Hepatocyte (in vitro differentiated cells): Measurements from ENCODE around the gene PARN. TPM values are rescaled to one million over a fixed set of nuclear protein-coding genes. Genes with fewer than 3 reads are reported as not detected.

ENCODE experiments used
- DNase-seq: peaks from one replicate; pipeline ENCODE4 v3.0.0-alpha.2; 2016; ENCODE audit warnings: low spot score
- H2AFZ ChIP-seq: fragments of 200-600 bp; sonication (generic); 2 replicates; pipeline ENCODE4 v1.6.0; 2016; ENCODE audit warnings: antibody characterized with exemption, mild to moderate bottlenecking
- H3K27ac ChIP-seq: fragments of 200-600 bp; sonication (generic); 2 replicates; pipeline ENCODE4 v1.5.1; 2016; ENCODE audit warnings: mild to moderate bottlenecking
- H3K27me3 ChIP-seq: fragments of 200-600 bp; sonication (generic); 2 replicates; pipeline ENCODE4 v1.6.1; 2016
- H3K36me3 ChIP-seq: fragments of 200-600 bp; sonication (generic); replicated peaks from 2 replicates; pipeline ENCODE4 v1.5.1; 2016; ENCODE audit warnings: low read depth; ENCODE audit not compliant: insufficient read depth
- H3K4me1 ChIP-seq: fragments of 200-600 bp; sonication (generic); 2 replicates; pipeline ENCODE4 v1.5.1; 2016; ENCODE audit warnings: mild to moderate bottlenecking, moderate library complexity; ENCODE audit not compliant: insufficient read depth
- H3K4me2 ChIP-seq: fragments of 200-600 bp; sonication (generic); 2 replicates; pipeline ENCODE4 v1.6.0; 2016
- H3K4me3 ChIP-seq: fragments of 200-600 bp; sonication (generic); 2 replicates; pipeline ENCODE4 v1.5.1; 2016; ENCODE audit warnings: mild to moderate bottlenecking
- H3K79me2 ChIP-seq: fragments of 200-600 bp; sonication (generic); 2 replicates; pipeline ENCODE4 v1.6.0; 2017; ENCODE audit warnings: mild to moderate bottlenecking
- H3K9me2 ChIP-seq: fragments of 200-600 bp; sonication (generic); replicated peaks from 2 replicates; pipeline ENCODE4 v1.6.0; 2017; ENCODE audit warnings: mild to moderate bottlenecking; ENCODE audit not compliant: insufficient read depth
- H3K9me3 ChIP-seq: fragments of 200-600 bp; sonication (generic); 2 replicates; pipeline ENCODE4 v1.5.1; 2016; ENCODE audit warnings: low read depth, mild to moderate bottlenecking
- H4K20me1 ChIP-seq: fragments of 200-600 bp; sonication (generic); 2 replicates; pipeline ENCODE4 v1.6.0; 2016; ENCODE audit warnings: mild to moderate bottlenecking; ENCODE audit not compliant: insufficient read depth, poor library complexity, severe bottlenecking
- CTCF ChIP-seq: fragments of 200-600 bp; sonication (generic); IDR thresholded peaks from 2 replicates; pipeline ENCODE4 v1.5.1; 2016; ENCODE audit warnings: antibody characterized with exemption, mild to moderate bottlenecking; ENCODE audit not compliant: poor library complexity
- EZH2 ChIP-seq: fragments of 200-600 bp; sonication (generic); IDR thresholded peaks from 2 replicates; pipeline ENCODE4 v1.6.1; 2016; ENCODE audit warnings: antibody characterized with exemption, mild to moderate bottlenecking, borderline replicate concordance
- EZH2phosphoT487 ChIP-seq: fragments of 200-600 bp; sonication (generic); IDR thresholded peaks from one replicate; pipeline ENCODE4 v1.6.1; 2018; ENCODE audit warnings: antibody characterized with exemption, mild to moderate bottlenecking, low read depth, moderate library complexity; ENCODE audit not compliant: unreplicated experiment, severe bottlenecking
- WGBS: methylation state at CpG from one replicate; pipeline ENCODE4 v1.1.6; 2016; ENCODE audit warnings: low lambda C conversion rate; ENCODE audit errors: missing lambda C conversion rate; 5-methylcytosine and 5-hydroxymethylcytosine counted together
- polyA plus RNA-seq: library from polyadenylated mRNA; unstranded; fragments of >200 nt; fragmentation: Nextera tagmentation; extraction: Ambion mirVana; gene quantifications from 2 replicates; pipeline ENCODE4 v1.2.1, GENCODE V29; 2016
- total RNA-seq: library from RNA; depleted of rRNA; stranded (reverse); fragments of >200 nt; gene quantifications from 2 replicates; pipeline ENCODE4 v1.2.3, GENCODE V29; 2014

The PARN gene
- total and polyA plus RNA-seq, 2 experiments from 2014 or later, result 23.7 to 35.6 TPM

GRCh38 chr16:14485121-14485551 lies 144.9 kb downstream of the PARN start:
- no peaks in the 10 kb centered on the region for H3K9me3 ChIP-seq
- H3K27ac ChIP-seq, result peak overlapping the region; percentile 26
- H2AFZ ChIP-seq, result no peak overlapping the region
- H3K36me3 ChIP-seq, result no peaks in the 10 kb centered on the region
- no peak overlapping the region for H3K4me2 ChIP-seq
- H3K4me3 ChIP-seq, result no peak overlapping the region
- no peaks in the 10 kb centered on the region for H3K9me2 ChIP-seq
- no peak for TF ChIP-seq EZH2
- TF ChIP-seq CTCF, result no peak
- no peak for TF ChIP-seq EZH2phosphoT487
- H3K27me3 ChIP-seq, result no peaks in the 10 kb centered on the region
- peaks cover 27% of the 10 kb centered on the region for H3K4me1 ChIP-seq
- H4K20me1 ChIP-seq, result no peaks in the 10 kb centered on the region
- whole genome bisulfite sequencing, result 74% methylated on average over 2 of the region's 2 CpGs
- peaks cover 8% of the 10 kb centered on the region for H3K79me2 ChIP-seq
- DNase-seq, result no peak

GRCh38 chr16:14483819-14484385 lies 146.2 kb downstream of the PARN start:
- Histone ChIP-seq H3K79me2 (peaks cover 8% of the 10 kb centered on the region), H4K20me1 (no peaks in the 10 kb centered on the region), H3K36me3 (no peaks in the 10 kb centered on the region), H2AFZ (no peak overlapping the region), H3K27me3 (no peaks in the 10 kb centered on the region), H3K4me2 (no peak overlapping the region), H3K9me2 (no peaks in the 10 kb centered on the region), H3K4me3 (no peak overlapping the region), H3K9me3 (no peaks in the 10 kb centered on the region), H3K27ac (no peak overlapping the region), H3K4me1 (peaks cover 22% of the 10 kb centered on the region)
- WGBS, result 73% methylated on average over 6 of the region's 6 CpGs
- TF ChIP-seq EZH2phosphoT487 (no peak), EZH2 (no peak), CTCF (no peak)
- no peak for DNase-seq

GRCh38 chr16:14476183-14476582 lies 153.9 kb downstream of the PARN start:
- 73% methylated on average over 1 of the region's 1 CpG for WGBS
- Histone ChIP-seq H3K79me2 (peaks cover 4% of the 10 kb centered on the region), H3K4me3 (no peak overlapping the region), H3K4me1 (no peaks in the 10 kb centered on the region), H3K9me2 (no peaks in the 10 kb centered on the region), H3K36me3 (no peaks in the 10 kb centered on the region), H2AFZ (no peak overlapping the region), H3K9me3 (no peaks in the 10 kb centered on the region), H3K27me3 (no peaks in the 10 kb centered on the region), H4K20me1 (no peaks in the 10 kb centered on the region), H3K27ac (no peak overlapping the region), H3K4me2 (no peak overlapping the region)
- TF ChIP-seq EZH2phosphoT487 (no peak), EZH2 (no peak), CTCF (no peak)
- no peak for DNase-seq
